HepG2 (cell line): ENCODE measurements around the gene USP5. TPM values are rescaled to one million over a fixed set of nuclear protein-coding genes. Genes with fewer than 3 reads are reported as not detected.

ENCODE experiments used
- KDM5A ChIP-seq: fragments of 200-600 bp; sonication (generic); IDR thresholded peaks from 2 replicates; pipeline ENCODE4 v1.7.0; 2018; ENCODE audit warnings: antibody characterized with exemption, mild to moderate bottlenecking, low read length, borderline replicate concordance
- KDM5B ChIP-seq: sonication (generic); formaldehyde crosslinking; IDR thresholded peaks from 2 replicates; pipeline ENCODE4 v1.4.0; 2020; ENCODE audit warnings: missing genetic modification reagents, mild to moderate bottlenecking, borderline replicate concordance
- KLF6 ChIP-seq: IDR thresholded peaks from 2 replicates; pipeline ENCODE4 v1.8.0; 2016; ENCODE audit warnings: missing biosample characterization, missing genetic modification reagents
- MED1 ChIP-seq: sonication (generic); formaldehyde crosslinking; IDR thresholded peaks from 2 replicates; pipeline ENCODE4 v1.4.0; 2020; ENCODE audit warnings: missing genetic modification reagents
- MEIS1 ChIP-seq: sonication (generic); formaldehyde crosslinking; IDR thresholded peaks from 2 replicates; pipeline ENCODE4 v1.9.0; 2021; ENCODE audit warnings: mild to moderate bottlenecking, missing genetic modification reagents, moderate library complexity, borderline replicate concordance
- MXD3 ChIP-seq: IDR thresholded peaks from 2 replicates; pipeline ENCODE4 v1.6.1; 2016; ENCODE audit warnings: mild to moderate bottlenecking, missing biosample characterization, missing genetic modification reagents
- NFE2L2 ChIP-seq: fragments of 150-350 bp; IDR thresholded peaks from 2 replicates; pipeline ENCODE4 v1.6.1; 2014; ENCODE audit warnings: low read length
- PITX1 ChIP-seq: sonication (generic); formaldehyde crosslinking; IDR thresholded peaks from 2 replicates; pipeline ENCODE4 v1.5.1; 2020; ENCODE audit warnings: mild to moderate bottlenecking, missing genetic modification reagents
- RBM22 ChIP-seq: fragments of 200-400 bp; formaldehyde crosslinking; optimal IDR thresholded peaks from 2 replicates; pipeline ENCODE3; 2017; ENCODE audit warnings: mild to moderate bottlenecking, low read length, moderate library complexity
- RFXANK ChIP-seq: IDR thresholded peaks from 2 replicates; pipeline ENCODE4 v1.6.1; 2016
- STAG1 ChIP-seq: sonication (generic); formaldehyde crosslinking; IDR thresholded peaks from 2 replicates; pipeline ENCODE4 v1.4.0; 2020; ENCODE audit warnings: missing genetic modification reagents
- TCF7 ChIP-seq: sonication (generic); IDR thresholded peaks from 2 replicates; pipeline ENCODE4 v1.6.1; 2016; ENCODE audit warnings: antibody characterized with exemption, low read depth
- ZBTB10 ChIP-seq: sonication (generic); formaldehyde crosslinking; IDR thresholded peaks from 2 replicates; pipeline ENCODE4 v1.4.0; 2020; ENCODE audit warnings: missing genetic modification reagents, borderline replicate concordance
- ZNF205 ChIP-seq: IDR thresholded peaks from 2 replicates; pipeline ENCODE4 v1.6.1; 2018; ENCODE audit warnings: missing biosample characterization, missing genetic modification reagents
- ZNF350 ChIP-seq: sonication (generic); formaldehyde crosslinking; IDR thresholded peaks from 2 replicates; pipeline ENCODE4 v1.4.0; 2020; ENCODE audit warnings: mild to moderate bottlenecking, low read depth, missing genetic modification reagents, borderline replicate concordance
- ZNF543 ChIP-seq: sonication (generic); formaldehyde crosslinking; IDR thresholded peaks from 2 replicates; pipeline ENCODE4 v1.4.0; 2020; ENCODE audit warnings: mild to moderate bottlenecking, missing genetic modification reagents
- ZNF556 ChIP-seq: sonication (generic); formaldehyde crosslinking; IDR thresholded peaks from 2 replicates; pipeline ENCODE4 v1.4.0; 2020; ENCODE audit warnings: mild to moderate bottlenecking, missing genetic modification reagents, borderline replicate concordance
- ZNF567 ChIP-seq: sonication (generic); formaldehyde crosslinking; IDR thresholded peaks from 2 replicates; pipeline ENCODE4 v1.8.1; 2023; ENCODE audit warnings: mild to moderate bottlenecking, missing genetic modification reagents, borderline replicate concordance
- ZNF710 ChIP-seq: sonication (generic); formaldehyde crosslinking; IDR thresholded peaks from 2 replicates; pipeline ENCODE4 v1.5.0; 2020; ENCODE audit warnings: mild to moderate bottlenecking, missing genetic modification reagents, borderline replicate concordance
- ZXDC ChIP-seq: sonication (generic); formaldehyde crosslinking; IDR thresholded peaks from 2 replicates; pipeline ENCODE4 v1.5.0; 2020; ENCODE audit warnings: mild to moderate bottlenecking, missing genetic modification reagents
- polyA plus RNA-seq, 8 experiments: library from polyadenylated mRNA; depleted of rRNA in 3 of 8; stranded (reverse) in 7 of 8; unstranded in 1 of 8; fragments of >200 nt; fragmentation: Illumina TruSeq in 4 of 8; extraction: Trizol in 4 of 8; gene quantifications; 2 replicates each; pipeline versions ENCODE4 v1.2.1 to v1.2.3, GENCODE V29; 2011 to 2016; ENCODE audit warnings: low read depth in 4 of 8, missing spikeins in 1 of 8, mixed read lengths in 1 of 8; ENCODE audit not compliant: insufficient read depth in 1 of 8
- total RNA-seq, 5 experiments: library from RNA; depleted of rRNA; stranded (reverse); fragments of >200 nt; fragmentation: Illumina TruSeq; extraction: Trizol; gene quantifications; 2 replicates each; pipeline ENCODE4 v1.2.3, GENCODE V29; 2016; ENCODE audit warnings: low read depth in 1 of 5

Gene USP5
- total and polyA plus RNA-seq, 2 of the 13 experiments (the other 11 are each of a cell fraction or from before 2014, with no cell fraction given): 39.6 to 56.0 TPM

- TF ChIP-seq MXD3 (CRISPR knock-in tag): no peak; the same call in 1 of the 2 replicates
- peak; percentile 37; the same call in 1 of the 2 replicates for TF ChIP-seq ZNF556 (CRISPR knock-in tag)
- no peak; the same call in 1 of the 2 replicates for TF ChIP-seq PITX1 (CRISPR knock-in tag)
- TF ChIP-seq ZNF567 (CRISPR knock-in tag): no peak
- peak; percentile 70 for TF ChIP-seq RBM22
- no peak for TF ChIP-seq MEIS1
- TF ChIP-seq ZXDC (CRISPR knock-in tag): no peak
- TF ChIP-seq TCF7: no peak
- no peak for TF ChIP-seq ZNF205 (CRISPR knock-in tag)
- no peak for TF ChIP-seq MED1 (CRISPR knock-in tag)
- peak; percentile 66; the same call in 1 of the 2 replicates for TF ChIP-seq ZNF350
- no peak for TF ChIP-seq NFE2L2
- TF ChIP-seq STAG1 (CRISPR knock-in tag): no peak
- TF ChIP-seq ZNF543 (CRISPR knock-in tag): peak; percentile 55; the same call in 1 of the 2 replicates
- 0 out of 2 replicates have a peak, but pooled peaks have one; percentile 14 for TF ChIP-seq ZBTB10 (CRISPR knock-in tag)
- no peak; the same call in 1 of the 2 replicates for TF ChIP-seq KDM5A
- TF ChIP-seq KDM5B (CRISPR knock-in tag): peak; percentile 70
- peak; percentile 70 for TF ChIP-seq ZNF710
- TF ChIP-seq RFXANK: no peak
- TF ChIP-seq KLF6 (CRISPR knock-in tag): no peak
These were observed 23.0 kb upstream of the USP5 start (continued) for GRCh38 chr12:6828781-6829535.
